Measurements from ENCODE around the gene BICC1.
"Not testable (repeated sequence)": the region's sequence is repeated elsewhere in the genome, so short reads cannot be mapped to it uniquely, and the experiment has no call there.

The BICC1 gene

DNA sequence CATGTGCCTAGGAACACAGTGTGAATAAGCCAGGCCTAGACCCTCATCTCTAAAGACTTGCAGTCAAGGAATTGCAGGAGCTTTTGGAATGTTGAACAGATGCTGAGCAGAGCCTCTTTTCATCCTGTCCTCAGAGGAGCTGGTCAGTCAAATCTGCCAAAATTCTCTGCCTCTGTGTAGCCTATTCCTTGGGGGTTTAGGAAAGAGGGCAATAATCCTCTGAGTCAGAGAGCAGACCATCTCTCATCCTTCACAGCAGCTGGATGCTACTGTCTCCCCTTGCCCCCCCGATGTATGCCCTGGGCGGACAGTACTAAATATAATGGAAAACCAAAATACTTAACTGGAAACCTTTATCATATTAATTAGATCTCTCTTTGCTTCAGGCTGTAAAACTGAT, 52.6 kb downstream of the BICC1 start:
- no peak for ATAC-seq

DNA sequence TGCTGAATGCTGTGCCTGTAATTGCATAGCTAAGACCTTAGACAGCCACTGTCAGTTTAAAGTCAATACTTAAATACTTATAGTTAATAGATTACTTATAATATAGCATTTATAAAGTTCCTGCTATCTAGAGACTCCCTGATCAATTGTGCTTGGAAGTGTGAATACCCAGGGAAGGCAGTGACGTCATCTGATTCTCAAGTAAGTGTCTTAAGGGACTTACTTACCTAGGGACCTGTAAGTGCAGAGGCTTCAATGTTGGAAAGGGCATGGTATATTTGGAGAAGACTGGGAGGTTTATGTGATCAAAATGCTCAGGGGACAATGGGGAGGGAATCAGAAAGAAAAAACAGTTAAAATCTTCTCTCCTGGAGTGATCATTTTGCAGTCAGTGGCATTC, 55.0 kb downstream of the BICC1 start:
- ATAC-seq: no peak

DNA sequence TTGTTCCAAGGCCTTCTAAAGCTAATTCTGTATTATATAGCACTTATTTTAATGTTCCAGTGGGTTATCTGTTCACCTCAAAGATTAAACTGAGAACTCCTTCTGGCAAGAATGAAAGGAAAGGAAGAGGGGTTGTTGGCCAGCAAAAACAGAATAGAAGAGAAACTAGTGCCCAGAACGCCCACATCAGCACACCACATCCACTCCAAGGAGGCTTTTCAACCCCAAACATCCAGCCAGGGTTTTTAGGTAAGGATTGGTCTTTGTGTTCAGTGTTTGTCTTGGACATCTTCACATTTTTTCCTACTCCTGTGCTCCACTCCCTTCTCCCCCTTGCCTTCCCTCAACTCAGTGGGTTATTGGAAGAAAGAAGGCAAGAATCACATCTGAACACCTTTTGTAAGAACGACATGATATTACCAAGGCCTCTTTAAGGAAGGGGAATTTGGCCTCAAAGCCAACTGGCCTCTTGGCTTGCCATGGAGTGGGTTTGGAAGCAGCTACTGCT, 55.8 kb downstream of the BICC1 start:
- ATAC-seq: no peak

DNA sequence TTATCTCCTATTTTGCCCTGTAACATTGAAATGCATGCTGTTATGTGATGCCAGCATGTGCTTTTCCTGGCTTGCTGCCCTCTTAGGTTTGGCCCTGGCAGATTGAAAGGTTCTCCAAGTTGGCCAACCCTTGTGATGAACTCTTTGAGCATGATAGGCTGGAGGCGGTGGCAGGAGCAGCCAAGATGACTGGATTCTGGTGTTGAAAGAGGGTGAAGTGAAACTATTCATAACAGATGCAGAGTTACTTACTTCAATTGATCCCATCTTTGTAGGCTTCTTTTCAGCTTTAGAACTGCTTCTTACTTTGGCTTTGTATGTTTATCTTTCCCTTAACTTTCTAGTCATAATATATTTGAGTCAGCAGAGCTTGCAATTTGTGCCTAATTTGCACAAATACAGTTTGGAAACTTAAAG, 57.6 kb downstream of the BICC1 start:
- no peak for ATAC-seq

DNA sequence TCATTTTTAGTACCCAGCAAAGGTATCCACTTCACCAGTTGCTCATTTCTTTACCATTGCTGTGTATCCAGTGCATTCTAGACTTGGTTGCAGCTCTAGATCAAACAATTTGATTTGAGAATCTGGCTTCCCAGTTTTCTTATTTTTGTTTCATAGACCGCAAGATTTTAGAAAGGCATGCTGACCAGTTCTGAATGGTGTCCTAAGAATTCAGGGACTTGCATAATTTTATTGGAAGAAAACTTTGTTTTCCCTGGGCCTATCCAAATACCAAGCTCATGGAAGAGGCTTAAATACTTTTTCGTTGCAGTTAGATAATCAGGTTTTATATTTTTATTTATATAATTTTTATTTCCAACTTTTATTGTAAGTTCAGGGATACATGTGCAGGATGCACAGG, 58.3 kb downstream of the BICC1 start:
- no peak for ATAC-seq

DNA sequence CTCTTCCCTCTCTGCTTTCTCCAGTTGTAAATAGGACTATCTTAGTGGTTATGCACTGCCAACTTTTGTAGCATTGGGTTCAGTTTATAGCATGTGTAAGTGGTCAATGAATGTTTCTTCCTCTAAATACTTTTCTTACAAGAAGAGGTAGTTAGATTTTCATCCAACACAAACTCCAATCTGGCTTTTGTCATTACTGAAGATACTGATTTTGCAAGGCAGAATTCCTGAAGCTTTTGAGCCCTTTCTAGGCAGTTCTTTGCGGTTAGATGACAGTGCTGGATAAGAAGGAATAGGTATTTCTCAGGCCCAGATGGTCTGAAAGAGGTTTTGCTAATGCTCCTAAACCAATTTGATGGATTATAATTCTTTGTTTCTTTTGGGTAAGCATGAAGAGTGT, 60.5 kb downstream of the BICC1 start:
- no peak for ATAC-seq

DNA sequence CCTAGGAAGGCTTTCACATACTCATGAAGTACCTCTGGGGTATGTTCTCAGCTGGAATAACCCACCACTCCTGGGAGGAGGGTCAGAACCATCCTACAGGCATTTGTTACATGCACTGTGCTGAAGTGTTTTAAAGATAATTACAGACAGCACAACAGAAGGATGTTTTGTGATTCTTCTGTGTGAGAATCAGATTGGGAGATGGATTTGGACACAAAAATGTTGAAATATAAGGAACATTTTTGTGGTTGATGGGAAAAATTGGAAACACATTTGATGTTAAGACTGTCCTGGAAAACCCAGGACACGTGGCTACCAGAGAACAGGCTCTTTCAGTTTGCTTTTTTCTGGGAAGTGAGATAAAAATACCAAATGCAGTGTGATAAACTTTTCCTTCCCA, 61.4 kb downstream of the BICC1 start:
- ATAC-seq: no peak

DNA sequence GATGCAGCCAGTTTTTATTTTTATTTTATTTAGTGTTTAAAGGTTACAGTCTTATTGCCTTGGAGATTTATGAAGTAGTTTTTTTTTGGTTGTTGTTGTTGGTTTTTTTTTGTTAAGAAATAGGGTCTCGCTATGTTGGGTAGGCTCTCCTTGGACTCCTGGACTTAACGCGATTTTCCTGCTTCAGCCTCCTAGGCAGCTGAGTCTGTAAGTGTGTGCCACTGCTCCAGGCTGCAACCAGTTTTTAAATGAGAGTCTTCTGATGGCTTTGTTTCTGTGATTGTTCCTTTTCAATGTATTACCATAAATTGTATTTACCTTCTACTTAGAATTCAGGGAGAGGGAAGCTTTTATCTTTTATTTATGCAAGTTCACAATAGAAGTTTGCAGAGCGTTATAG, 62.8 kb downstream of the BICC1 start:
- ATAC-seq: no peak

DNA sequence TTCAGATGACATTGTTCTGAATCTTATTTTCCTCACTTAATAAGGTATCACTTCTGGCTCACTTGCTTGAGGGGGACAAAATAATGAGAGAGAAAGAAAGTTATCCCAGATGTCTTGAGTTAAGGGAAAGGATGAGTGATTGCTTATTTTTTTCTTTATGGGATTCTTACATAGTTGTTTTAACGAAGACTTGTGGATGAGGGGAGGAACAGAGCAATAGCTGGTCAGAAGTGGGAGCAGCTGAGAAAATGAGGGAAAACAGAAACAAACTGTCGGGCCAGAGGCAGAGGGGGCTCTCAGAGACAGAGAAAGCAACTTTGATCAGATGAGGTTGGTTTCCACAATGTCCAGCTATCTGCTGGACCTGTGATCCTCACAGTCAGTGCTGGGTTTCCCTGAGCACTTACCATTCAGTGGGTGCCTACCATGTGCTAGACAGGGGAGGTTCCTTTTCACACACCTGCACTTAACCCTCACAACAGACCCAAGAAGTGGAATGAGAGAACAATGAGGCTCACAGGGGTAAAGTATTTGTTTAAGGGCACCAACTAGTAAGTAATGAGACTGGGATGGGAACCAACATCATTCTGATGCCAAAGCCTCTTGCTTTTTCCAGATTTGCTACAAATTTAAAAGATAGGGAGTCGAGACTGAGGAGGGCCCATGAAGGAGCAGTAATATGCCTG, 64.2 kb downstream of the BICC1 start:
- no peak for ATAC-seq

DNA sequence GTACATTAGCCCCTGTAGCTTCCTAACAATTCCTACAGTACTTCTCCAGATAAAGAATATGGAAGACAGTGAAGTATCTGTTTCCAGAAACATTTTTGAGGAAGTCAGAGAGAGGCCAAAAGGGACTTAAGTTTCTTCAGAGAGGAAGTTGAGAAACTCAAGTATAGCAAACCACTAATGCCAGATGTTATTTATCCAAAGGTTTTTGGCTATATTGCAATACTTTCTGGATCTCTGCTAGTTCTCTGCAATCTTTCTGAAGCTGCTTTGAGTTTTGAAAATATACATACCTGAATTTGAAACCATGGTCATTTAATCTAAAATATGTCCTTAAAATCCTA, 64.7 kb downstream of the BICC1 start:
- ATAC-seq: no peak

DNA sequence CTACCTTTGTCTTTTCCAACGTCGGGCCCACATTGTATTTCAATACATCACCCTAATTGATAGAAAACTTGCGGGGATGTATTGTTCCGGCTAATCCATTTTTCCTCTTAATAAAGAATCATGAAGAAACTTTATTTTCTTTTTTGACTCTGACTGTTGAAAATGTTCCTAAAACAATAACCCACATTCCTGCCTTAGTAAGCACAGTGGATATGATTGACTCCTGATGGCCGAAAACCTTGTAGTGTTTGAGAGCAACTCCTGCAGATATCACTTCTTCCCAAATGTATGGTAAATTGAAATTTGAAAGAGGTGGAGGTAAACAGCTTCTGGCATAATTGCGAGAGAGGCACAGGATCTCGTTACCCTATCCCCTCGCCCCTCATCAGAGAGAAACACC, 65.7 kb downstream of the BICC1 start:
- ATAC-seq: no peak

DNA sequence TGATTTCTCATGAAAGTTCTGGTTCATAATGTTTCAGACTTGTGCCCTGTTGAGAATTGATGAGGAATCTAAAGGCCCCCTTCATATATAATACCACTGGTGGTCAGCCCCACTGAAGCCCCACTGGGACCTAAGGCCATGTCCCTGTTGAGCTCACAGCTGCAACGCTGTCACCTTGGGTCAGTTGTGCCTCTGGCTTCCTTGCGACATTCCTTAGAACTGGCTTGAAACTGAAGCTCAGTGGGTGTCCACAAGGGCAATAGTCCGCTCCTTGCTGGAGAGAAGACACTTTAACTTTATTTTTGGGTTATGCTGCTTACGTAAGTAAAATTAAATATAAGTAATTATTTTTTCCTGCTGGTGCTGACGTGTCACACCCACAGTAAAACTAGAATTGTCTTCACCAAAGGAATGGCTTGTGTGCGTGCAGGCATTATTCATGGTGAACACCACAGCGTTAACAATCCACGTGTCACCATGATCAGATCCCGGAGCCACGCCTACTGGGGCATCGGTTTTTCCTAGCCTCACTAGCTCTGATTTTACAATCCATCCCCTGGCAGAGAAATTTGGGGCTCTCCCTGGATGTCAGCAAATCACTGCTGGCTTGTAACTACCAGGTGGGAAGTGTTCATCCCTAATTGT, 66.5 kb downstream of the BICC1 start:
- no peak for ATAC-seq

DNA sequence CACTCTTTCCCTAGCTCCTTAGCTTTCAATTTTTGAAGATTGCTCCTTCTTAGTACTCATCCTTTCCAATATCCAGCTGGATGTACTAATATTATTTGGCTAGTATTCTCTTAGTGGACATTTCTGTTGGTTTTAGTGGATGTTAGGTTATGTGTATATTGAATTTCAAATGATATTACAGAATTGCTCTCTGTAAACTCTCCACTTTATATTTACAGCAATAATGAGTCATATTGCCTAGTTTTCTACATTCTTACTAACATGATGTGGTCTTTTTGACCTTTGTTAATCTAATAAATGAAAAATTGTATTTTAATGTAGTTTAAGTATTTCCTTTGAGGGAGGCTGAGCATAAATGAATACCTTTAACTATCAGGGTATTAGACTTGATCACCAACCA, 69.4 kb downstream of the BICC1 start:
- ATAC-seq: no peak

DNA sequence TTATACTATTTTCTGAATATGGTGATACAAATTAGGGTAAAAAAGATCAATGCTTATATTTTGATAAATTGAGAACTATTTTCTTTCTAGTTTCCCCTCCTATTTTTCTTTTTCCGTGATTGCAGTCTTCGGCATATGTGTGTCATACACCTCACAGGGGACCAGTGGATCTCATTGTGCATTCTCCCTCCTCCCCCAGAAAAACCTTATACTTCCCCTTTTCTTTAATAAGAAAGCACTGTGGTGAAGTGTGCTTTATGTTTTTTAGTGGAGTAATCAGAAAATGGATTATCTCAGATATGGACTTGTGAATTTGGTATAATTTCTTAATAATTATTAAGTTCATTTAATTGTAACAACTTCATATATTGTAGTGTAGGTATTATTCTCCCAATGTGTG, 72.8 kb downstream of the BICC1 start:
- no peak for ATAC-seq

DNA sequence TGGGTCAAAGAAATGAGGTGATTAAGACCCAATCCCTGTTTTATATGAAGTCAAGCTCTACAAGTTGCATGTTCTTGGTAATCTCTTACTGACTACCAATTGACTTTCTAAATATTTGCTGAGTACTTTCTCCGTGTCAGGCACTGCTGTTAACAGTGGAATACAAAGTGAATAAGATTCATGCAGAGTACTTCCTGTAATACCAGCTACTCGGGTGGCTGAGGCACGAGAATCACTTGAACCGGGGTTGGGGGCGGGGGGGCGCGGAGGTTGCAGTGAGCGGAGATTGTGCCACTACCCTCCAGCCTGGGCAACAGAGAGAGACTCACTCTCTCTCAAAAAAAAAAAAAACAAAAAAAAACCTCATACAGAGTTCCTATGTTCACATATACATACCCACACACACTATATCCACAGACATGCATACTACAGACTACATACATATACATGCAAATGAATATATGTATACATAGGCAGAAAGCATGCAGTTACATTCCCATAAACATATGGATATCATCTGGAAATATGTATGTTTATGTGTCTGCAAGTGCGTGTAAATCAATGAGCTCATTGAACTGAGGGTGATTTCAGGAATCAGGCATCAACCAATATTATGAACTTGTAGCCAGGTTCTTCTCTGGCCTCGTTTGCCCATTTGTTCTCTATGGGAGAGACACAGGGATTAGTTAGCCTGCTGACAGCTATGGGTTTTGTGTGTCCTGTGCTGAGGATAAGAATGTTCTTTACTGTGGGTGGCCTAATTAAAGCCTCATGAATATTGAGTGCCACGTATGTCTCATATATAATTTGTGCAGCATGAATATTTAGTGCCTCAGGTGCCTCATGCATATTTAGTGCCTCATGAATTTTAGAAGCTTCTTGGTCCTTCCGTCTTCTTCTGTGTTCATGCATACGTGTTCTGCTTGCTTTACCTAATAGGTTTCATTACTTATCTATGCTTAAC, 73.9 kb downstream of the BICC1 start:
- no peak for ATAC-seq

DNA sequence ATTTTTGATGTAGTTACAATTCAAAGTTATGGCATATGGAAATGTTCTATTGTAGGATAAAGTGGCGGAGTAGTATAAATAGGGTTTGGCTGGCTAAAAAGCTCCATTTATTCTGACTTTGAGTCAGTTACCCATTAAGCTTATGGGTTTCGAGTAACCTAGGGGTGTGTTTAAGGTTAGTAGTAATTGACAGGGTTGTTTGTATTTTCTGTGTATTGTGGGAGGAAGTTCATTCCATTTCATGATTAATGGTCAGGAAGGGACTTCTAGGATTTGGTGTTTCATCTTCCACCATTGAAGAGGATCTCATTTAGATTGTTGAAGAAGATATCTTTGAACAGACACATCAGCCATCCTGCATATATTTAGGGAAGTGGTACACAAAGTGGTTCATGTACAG, 75.0 kb downstream of the BICC1 start:
- ATAC-seq: no peak

DNA sequence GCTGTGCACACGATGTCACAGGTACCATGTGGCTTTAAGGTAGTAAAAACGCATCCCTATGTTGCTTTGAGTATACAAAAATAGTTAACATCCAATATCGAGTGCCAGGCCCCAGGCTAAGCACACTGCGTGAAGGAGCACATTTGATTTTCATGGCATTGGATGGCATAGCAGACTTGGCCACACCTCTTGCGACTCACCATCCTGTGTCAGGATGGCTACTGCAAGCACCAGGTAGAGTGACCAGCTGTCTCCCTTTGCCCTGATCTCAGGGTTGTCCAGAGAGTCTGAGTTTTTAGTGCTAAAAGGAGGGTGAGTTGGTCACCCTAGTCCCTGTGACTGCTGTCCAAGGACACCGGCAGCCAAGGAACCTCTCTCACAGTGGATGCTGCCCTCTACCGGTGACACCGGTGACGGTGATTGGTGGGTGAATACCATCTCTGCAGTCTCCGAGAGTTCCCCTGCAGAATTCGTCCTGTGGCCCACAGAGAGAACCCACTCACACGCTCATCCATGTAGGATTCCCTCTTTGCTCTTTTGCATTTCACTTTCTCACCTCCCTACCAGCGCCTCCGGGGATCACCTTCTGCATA, 76.1 kb downstream of the BICC1 start:
- ATAC-seq: no peak

DNA sequence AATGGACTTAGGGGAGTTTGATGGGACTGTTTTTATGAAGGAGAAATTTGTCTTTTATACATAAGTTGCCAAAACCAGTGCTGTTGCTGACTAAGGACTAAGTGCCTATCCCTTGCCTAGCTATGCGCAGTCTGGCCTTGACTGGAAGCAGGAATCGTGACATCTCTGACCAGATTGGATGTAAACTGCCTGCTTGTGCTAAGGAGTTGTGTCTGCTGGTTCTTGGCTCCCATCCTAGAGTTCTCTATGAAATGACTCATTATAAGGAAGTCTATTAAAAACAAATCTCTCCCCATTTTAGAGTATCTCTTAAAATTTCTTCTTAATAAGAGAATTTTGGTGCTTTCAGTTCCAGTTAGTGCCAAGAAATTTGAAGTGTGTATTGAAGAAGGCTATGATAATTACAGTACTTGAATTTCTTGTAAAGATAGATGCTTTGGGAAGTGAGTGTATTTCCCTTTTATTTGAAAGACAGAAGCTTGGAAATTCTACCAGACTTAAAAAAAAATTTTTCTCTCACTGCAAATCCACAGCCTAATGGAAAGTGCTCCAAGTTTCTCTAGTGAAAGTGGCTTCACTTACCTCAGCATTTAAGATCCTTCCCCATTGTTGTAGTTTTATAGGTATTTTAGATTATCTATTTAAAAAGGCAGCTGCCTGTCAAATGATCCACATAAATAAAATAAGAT, 77.6 kb downstream of the BICC1 start:
- no peak for ATAC-seq

DNA sequence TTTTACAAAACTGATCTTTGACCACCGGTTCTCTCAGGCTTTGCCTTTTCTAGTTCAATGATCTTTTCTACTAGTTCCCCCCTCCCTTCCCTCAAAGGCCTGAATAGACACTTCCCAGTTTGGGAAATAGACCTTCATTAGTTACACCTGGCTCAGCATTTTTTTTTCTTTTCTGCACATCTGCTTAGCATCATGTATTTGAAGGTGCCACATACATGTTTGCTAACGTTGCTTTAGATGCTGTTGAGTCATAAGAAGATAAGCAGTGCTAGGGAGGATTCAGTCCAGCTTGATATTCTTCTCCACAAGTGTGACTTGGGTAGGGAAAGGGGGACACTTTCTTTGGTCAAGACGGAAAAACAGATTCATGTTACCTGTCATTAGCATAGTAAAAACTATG, 78.3 kb downstream of the BICC1 start:
- ATAC-seq: no peak

DNA sequence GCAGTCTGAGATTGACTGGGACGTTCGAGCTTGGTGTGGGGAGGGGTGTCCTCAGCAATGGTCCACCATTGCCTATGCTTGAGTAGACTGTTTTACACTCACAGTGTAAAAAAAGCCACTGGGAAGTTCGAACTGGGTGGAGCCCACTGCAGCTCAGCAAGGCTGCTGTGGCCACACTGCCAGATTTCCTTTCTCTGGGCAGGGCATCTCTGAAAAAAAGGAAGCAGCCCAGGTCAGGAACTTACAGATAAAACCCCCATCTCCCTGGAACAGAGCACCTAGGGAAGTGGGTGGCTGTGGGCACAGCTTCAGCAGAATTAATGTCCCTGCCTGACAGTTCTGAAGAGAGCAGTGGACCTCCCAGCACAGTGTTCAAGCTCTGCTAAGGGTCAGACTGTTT, 80.3 kb downstream of the BICC1 start:
- ATAC-seq: no peak

DNA sequence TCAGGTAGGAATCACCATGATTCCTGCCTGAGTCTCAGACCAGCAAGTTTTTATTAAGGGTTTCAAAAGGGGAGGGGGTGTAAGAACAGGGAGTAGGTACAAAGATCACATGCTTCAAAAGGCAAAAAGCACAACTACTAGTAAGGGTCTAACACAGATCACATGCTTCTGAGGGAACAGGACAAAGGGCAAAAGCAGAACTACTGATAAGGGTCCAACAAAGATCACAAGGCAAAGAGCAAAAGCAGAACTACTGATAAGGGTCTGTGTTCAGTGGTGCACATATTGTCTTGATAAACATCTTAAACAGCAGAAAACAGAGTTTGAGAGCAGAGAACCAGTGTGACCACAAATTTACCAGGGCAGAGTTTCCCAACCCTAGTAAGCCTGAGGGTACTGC, 84.5 kb downstream of the BICC1 start:
- not testable (repeated sequence) for ATAC-seq

DNA sequence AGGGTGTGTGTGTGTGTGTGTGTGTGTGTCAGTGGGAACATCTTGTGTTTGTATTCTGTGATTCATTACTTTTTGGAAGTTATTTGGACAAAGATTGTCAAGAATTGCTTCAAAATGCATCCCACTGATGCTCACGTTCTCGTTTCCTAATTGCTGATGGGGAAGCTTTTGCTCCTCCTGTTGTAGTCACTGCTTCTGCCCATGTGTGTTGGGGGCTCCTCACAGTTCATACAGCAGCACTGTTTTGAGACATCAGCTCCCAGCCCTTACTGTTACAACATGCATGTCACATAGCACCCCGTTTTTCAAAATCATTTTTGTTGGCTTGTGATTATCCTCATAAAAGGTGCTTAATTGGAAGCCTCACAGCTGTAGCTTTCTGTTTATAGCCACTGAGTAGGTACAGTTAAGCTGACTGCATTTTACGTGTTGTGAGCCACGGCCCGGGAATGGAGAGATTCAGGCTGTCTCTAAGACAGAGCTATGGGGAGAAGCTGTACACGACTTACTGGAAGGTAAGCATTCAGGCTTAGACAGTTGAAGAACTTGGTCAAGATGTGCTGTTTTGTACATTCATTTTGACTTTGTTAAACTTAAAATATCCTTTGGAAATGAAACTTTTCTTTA, 87.4 kb downstream of the BICC1 start:
- ATAC-seq: no peak
